ENCODE measurements around the gene SRGAP1.

DNA sequence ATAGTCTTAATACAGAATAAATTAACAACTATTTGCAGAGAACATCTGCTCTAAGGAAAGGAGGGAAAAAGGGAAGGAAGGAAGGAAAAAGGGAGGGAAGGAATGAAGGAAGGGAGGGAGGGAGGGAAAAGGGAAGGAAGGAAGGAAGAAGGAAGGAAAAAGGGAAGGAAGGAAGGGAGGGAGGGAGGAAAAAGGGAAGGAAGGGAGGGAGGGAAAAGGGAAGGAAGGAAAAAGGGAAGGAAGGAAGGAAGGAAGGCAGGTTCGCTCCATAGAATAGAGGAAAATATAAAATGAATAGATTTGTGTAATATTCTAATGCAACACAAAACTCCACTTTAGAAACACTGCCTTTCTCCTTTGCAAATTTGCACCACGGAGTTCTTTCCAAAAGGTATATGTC, 361.0 kb downstream of the SRGAP1 start:
- TF ChIP-seq, protein P1, sequence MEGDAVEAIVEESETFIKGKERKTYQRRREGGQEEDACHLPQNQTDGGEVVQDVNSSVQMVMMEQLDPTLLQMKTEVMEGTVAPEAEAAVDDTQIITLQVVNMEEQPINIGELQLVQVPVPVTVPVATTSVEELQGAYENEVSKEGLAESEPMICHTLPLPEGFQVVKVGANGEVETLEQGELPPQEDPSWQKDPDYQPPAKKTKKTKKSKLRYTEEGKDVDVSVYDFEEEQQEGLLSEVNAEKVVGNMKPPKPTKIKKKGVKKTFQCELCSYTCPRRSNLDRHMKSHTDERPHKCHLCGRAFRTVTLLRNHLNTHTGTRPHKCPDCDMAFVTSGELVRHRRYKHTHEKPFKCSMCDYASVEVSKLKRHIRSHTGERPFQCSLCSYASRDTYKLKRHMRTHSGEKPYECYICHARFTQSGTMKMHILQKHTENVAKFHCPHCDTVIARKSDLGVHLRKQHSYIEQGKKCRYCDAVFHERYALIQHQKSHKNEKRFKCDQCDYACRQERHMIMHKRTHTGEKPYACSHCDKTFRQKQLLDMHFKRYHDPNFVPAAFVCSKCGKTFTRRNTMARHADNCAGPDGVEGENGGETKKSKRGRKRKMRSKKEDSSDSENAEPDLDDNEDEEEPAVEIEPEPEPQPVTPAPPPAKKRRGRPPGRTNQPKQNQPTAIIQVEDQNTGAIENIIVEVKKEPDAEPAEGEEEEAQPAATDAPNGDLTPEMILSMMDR (IDR thresholded peaks at IDR 0.05) = no peak
- no peak for TF ChIP-seq POLR2A (IDR thresholded peaks at IDR 0.05)

Measured in right lobe of liver (tissue), 4 donors.